CD14-positive monocyte (primary cell): ENCODE measurements around the gene CACNA1E. TPM values are rescaled to one million over a fixed set of nuclear protein-coding genes. Genes with fewer than 3 reads are reported as not detected.

Source experiments
- DNase-seq, 3 donors: peaks; one replicate each; pipeline ENCODE4 v3.0.0-alpha.2; 2011 to 2022
- H2AFZ ChIP-seq: 2 replicates; pipeline ENCODE4 v1.6.0; 2012; ENCODE audit warnings: mild to moderate bottlenecking, low read depth, low read length, inconsistent platforms; ENCODE audit not compliant: insufficient read depth, poor library complexity, severe bottlenecking
- H3K27ac ChIP-seq, 2 donors: 1 replicate in 1 of 2; 2 replicates in 1 of 2; pipeline ENCODE4 v1.5.1; 2012 to 2013; ENCODE audit warnings: low read length in 2 of 2, control low read depth in 1 of 2, inconsistent platforms in 1 of 2, low read depth in 1 of 2, mild to moderate bottlenecking in 1 of 2
- H3K27me3 ChIP-seq, 2 donors: one replicate each; pipeline versions ENCODE4 v1.6.0 to v1.6.1; 2011 to 2013; ENCODE audit warnings: low read length in 2 of 2; ENCODE audit not compliant: control insufficient read depth in 2 of 2, insufficient read depth in 2 of 2
- H3K36me3 ChIP-seq, 2 donors: replicated peaks in 1 of 2; 1 replicate in 1 of 2; 2 replicates in 1 of 2; pipeline versions ENCODE4 v1.5.1 to v1.6.1; 2012 to 2013; ENCODE audit warnings: low read length in 2 of 2, control low read depth in 1 of 2, inconsistent platforms in 1 of 2, mild to moderate bottlenecking in 1 of 2; ENCODE audit not compliant: insufficient read depth in 2 of 2, control insufficient read depth in 1 of 2
- H3K4me1 ChIP-seq, 2 donors: 1 replicate in 1 of 2; 2 replicates in 1 of 2; pipeline versions ENCODE4 v1.5.1 to v1.6.1; 2012 to 2013; ENCODE audit warnings: low read length in 2 of 2, control low read depth in 1 of 2, inconsistent platforms in 1 of 2, mild to moderate bottlenecking in 1 of 2, moderate library complexity in 1 of 2; ENCODE audit not compliant: insufficient read depth in 2 of 2, control insufficient read depth in 1 of 2
- H3K4me2 ChIP-seq: replicated peaks from 2 replicates; pipeline ENCODE3; 2012; ENCODE audit warnings: low read length, moderate library complexity, mild to moderate bottlenecking; ENCODE audit not compliant: poor library complexity, severe bottlenecking; ENCODE audit errors: extremely low read depth
- H3K4me3 ChIP-seq, 3 experiments: fragments of 200-600 bp in 1 of 3; sonication (generic) in 1 of 3; replicated peaks in 1 of 3; 1 replicate in 2 of 3; 2 replicates in 1 of 3; pipeline ENCODE4 v1.5.1; 2011 to 2013; ENCODE audit warnings: low read length in 3 of 3, mild to moderate bottlenecking in 3 of 3, control low read depth in 2 of 3, low read depth in 2 of 3, inconsistent platforms in 1 of 3, moderate library complexity in 1 of 3
- H3K79me2 ChIP-seq: 2 replicates; pipeline ENCODE4 v1.6.0; 2012; ENCODE audit warnings: mild to moderate bottlenecking, control low read depth, inconsistent platforms, low read length, moderate library complexity; ENCODE audit not compliant: insufficient read depth
- H3K9ac ChIP-seq: 2 replicates; pipeline ENCODE4 v1.6.0; 2017; ENCODE audit warnings: low read length, mild to moderate bottlenecking; ENCODE audit not compliant: insufficient read depth, poor library complexity, severe bottlenecking
- H3K9me3 ChIP-seq, 2 donors: replicated peaks in 1 of 2; 1 replicate in 1 of 2; 2 replicates in 1 of 2; pipeline versions ENCODE4 v1.5.1 to v1.6.1; 2012 to 2013; ENCODE audit warnings: low read length in 2 of 2, control low read depth in 1 of 2; ENCODE audit not compliant: control insufficient read depth in 1 of 2, insufficient read depth in 1 of 2
- H4K20me1 ChIP-seq: 2 replicates; pipeline ENCODE4 v1.6.0; 2012; ENCODE audit warnings: mild to moderate bottlenecking, low read length, control low read depth, moderate library complexity; ENCODE audit not compliant: insufficient read depth
- H3K27ac Mint-ChIP-seq, 7 donors: one replicate each; pipeline ENCODE4 v1.8.0; 2020; ENCODE audit warnings: mild to moderate bottlenecking in 7 of 7, mixed read lengths in 7 of 7, moderate library complexity in 6 of 7, inconsistent platforms in 2 of 7
- H3K27me3 Mint-ChIP-seq, 3 donors: one replicate each; pipeline ENCODE4 v1.8.0; 2021 to 2022; ENCODE audit warnings: low read depth in 3 of 3, mild to moderate bottlenecking in 3 of 3, mixed read lengths in 3 of 3, moderate library complexity in 3 of 3, inconsistent platforms in 1 of 3
- H3K36me3 Mint-ChIP-seq, 2 donors: one replicate each; pipeline ENCODE4 v1.8.0; 2020; ENCODE audit warnings: mixed read lengths in 2 of 2, inconsistent platforms in 1 of 2, mild to moderate bottlenecking in 1 of 2
- H3K4me1 Mint-ChIP-seq: one replicate; pipeline ENCODE4 v1.8.0; 2020; ENCODE audit warnings: mild to moderate bottlenecking, mixed read lengths
- H3K4me3 Mint-ChIP-seq, 2 donors: one replicate each; pipeline ENCODE4 v1.8.0; 2020; ENCODE audit warnings: mild to moderate bottlenecking in 2 of 2, mixed read lengths in 2 of 2, moderate library complexity in 1 of 2
- H3K9me3 Mint-ChIP-seq, 7 donors: one replicate each; pipeline ENCODE4 v1.8.0; 2020 to 2022; ENCODE audit warnings: mixed read lengths in 7 of 7, mild to moderate bottlenecking in 6 of 7, moderate library complexity in 6 of 7, inconsistent platforms in 2 of 7
- WGBS: methylation state at CpG from one replicate; pipeline ENCODE4 v1.1.5; 2013; ENCODE audit warnings: missing lambda C conversion rate; ENCODE audit not compliant: insufficient coverage; 5-methylcytosine and 5-hydroxymethylcytosine counted together
- intact Hi-C, 2 donors: fragments of 100-400 bp; cut with micrococcal nuclease; formaldehyde crosslinking; loops; one replicate each; pipeline versions ENCODE4 v1.15.0 to v1.15.1; 2023
- polyA plus RNA-seq, 3 donors: library from polyadenylated mRNA; depleted of rRNA in 1 of 3; unstranded in 2 of 3; stranded (reverse) in 1 of 3; fragments of 300-500 nt in 2 of 3; fragments of >200 nt in 1 of 3; fragmentation: Illumina TruSeq in 2 of 3; gene quantifications; 1 replicate in 2 of 3; 2 replicates in 1 of 3; pipeline ENCODE4 v1.2.3, GENCODE V29; 2012 to 2021
- TF ChIP-seq, protein P1 (sequence below): fragments of 200-600 bp; IDR thresholded peaks from one replicate; pipeline ENCODE4 v1.8.0; 2022; ENCODE audit warnings: antibody characterized with exemption, mild to moderate bottlenecking

The CACNA1E gene
- polyA plus RNA-seq, 3 donors, result 0.04 TPM; not detected in 2

DNA sequence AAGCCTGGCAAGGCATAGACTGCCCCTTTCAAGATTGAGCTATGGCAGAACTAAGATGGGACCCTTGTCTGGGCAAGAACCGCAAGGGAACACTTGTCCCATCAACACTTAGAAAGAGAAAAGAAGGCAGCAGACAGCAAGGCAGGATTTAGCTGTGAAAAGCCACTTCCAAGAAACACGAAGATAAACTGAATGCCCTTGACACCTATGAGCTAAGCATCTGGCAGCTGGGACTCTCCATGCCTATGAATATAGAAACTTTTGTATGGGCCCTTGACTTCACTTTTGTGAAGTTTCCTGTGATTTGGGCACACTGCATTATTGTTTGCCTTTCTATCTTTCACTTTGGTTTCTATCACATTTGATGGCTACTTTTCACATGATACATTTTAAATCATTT lies 24.9 kb upstream of the CACNA1E start:
- TF ChIP-seq, protein P1, sequence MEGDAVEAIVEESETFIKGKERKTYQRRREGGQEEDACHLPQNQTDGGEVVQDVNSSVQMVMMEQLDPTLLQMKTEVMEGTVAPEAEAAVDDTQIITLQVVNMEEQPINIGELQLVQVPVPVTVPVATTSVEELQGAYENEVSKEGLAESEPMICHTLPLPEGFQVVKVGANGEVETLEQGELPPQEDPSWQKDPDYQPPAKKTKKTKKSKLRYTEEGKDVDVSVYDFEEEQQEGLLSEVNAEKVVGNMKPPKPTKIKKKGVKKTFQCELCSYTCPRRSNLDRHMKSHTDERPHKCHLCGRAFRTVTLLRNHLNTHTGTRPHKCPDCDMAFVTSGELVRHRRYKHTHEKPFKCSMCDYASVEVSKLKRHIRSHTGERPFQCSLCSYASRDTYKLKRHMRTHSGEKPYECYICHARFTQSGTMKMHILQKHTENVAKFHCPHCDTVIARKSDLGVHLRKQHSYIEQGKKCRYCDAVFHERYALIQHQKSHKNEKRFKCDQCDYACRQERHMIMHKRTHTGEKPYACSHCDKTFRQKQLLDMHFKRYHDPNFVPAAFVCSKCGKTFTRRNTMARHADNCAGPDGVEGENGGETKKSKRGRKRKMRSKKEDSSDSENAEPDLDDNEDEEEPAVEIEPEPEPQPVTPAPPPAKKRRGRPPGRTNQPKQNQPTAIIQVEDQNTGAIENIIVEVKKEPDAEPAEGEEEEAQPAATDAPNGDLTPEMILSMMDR, result no peak
- Histone ChIP-seq H3K4me1 (no peaks in the 10 kb centered on the region), H2AFZ (no peak overlapping the region), H3K4me3 (no peak overlapping the region), H3K9ac (no peak overlapping the region), H3K4me2 (no peak overlapping the region), H3K79me2 (no peaks in the 10 kb centered on the region), H3K27me3 (peaks cover 0 to 2% of the 10 kb centered on the region in 2 donors), H3K36me3 (no peaks in the 10 kb centered on the region), H3K9me3 (peaks cover 0 to 2% of the 10 kb centered on the region in 2 donors), H4K20me1 (no peaks in the 10 kb centered on the region), H3K27ac (no peak overlapping the region)
- H3K36me3 Mint-ChIP-seq, result no peaks in the 10 kb centered on the region
- H3K4me3 Mint-ChIP-seq, result no peak overlapping the region
- no peak overlapping the region for H3K27ac Mint-ChIP-seq
- intact Hi-C loops, result no loop called here
- WGBS, result 95% methylated on average over 2 of the region's 2 CpGs
- H3K27me3 Mint-ChIP-seq, result no peaks in the 10 kb centered on the region
- DNase-seq, result no peak
- H3K4me1 Mint-ChIP-seq, result no peaks in the 10 kb centered on the region
- peaks cover 0 to 17% (median 7%) of the 10 kb centered on the region in 7 donors for H3K9me3 Mint-ChIP-seq

DNA sequence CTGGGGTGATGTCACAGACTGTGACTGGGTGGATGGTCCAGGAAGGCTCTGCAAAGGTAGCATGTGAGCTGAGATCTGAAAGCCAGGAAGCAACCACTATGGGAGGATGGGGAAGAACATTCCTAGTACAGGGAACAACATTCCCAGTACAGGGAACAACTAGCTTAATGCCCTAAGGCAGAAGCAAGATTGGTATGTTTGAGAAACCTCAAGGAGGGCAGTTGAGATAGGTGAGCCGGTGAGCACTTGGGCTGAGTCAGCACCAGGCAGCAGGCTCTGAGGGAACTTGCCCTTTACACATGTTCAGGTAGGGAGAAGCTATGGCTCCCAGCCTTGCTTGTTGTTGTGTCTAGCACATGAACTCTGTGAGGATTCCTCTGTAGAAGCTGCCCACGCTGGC lies 24.2 kb upstream of the CACNA1E start:
- H3K4me3 ChIP-seq, result no peak overlapping the region
- no peak overlapping the region for H3K9ac ChIP-seq
- no peak overlapping the region for H3K4me3 Mint-ChIP-seq
- H3K27ac ChIP-seq, result no peak overlapping the region
- H3K27ac Mint-ChIP-seq, result no peak overlapping the region
- peaks cover 0 to 2% of the 10 kb centered on the region in 2 donors for H3K27me3 ChIP-seq
- DNase-seq, result no peak
- no peak overlapping the region for H3K4me2 ChIP-seq
- H3K36me3 ChIP-seq, result no peaks in the 10 kb centered on the region
- H3K4me1 Mint-ChIP-seq, result no peaks in the 10 kb centered on the region
- H3K36me3 Mint-ChIP-seq, result no peaks in the 10 kb centered on the region
- peaks cover 0 to 2% of the 10 kb centered on the region in 2 donors for H3K9me3 ChIP-seq
- H3K79me2 ChIP-seq, result no peaks in the 10 kb centered on the region
- H3K9me3 Mint-ChIP-seq, result peaks cover 0 to 17% (median 7%) of the 10 kb centered on the region in 7 donors
- intact Hi-C loops, result no loop called here
- no peaks in the 10 kb centered on the region for H3K4me1 ChIP-seq
- H2AFZ ChIP-seq, result no peak overlapping the region
- no peaks in the 10 kb centered on the region for H4K20me1 ChIP-seq
- H3K27me3 Mint-ChIP-seq, result peaks cover 0 to 3% (median 0%) of the 10 kb centered on the region in 3 donors
- 100% methylated on average over 2 of the region's 2 CpGs for WGBS
- TF ChIP-seq, protein P1, result no peak
